Measurements from ENCODE around the gene CEP112.
"Not testable (repeated sequence)": the region's sequence is repeated elsewhere in the genome, so short reads cannot be mapped to it uniquely, and the experiment has no call there.

The CEP112 gene

GRCh38 chr17:65868881-65869280 is 323.1 kb downstream of the CEP112 start:
- FAIRE-seq = no peak

- no peak for FAIRE-seq
These were observed 324.9 kb downstream of the CEP112 start for GRCh38 chr17:65867014-65867413.

GRCh38 chr17:65865715-65866425 is 326.1 kb downstream of the CEP112 start:
- no peak for FAIRE-seq

- FAIRE-seq = no peak
These were observed 327.5 kb downstream of the CEP112 start for GRCh38 chr17:65864394-65864793.

- FAIRE-seq = no peak
These were observed 334.2 kb downstream of the CEP112 start for GRCh38 chr17:65857718-65858117.

GRCh38 chr17:65856865-65857264 is 335.1 kb downstream of the CEP112 start:
- no peak for FAIRE-seq

- FAIRE-seq = no peak
These were observed 336.3 kb downstream of the CEP112 start for GRCh38 chr17:65855675-65856074.

GRCh38 chr17:65855245-65855644 is 336.7 kb downstream of the CEP112 start:
- FAIRE-seq = no peak

- no peak for FAIRE-seq
These were observed 338.1 kb downstream of the CEP112 start for GRCh38 chr17:65853816-65854215.

- FAIRE-seq = no peak
These were observed 339.0 kb downstream of the CEP112 start for GRCh38 chr17:65852911-65853310.

- FAIRE-seq = no peak
These were observed 339.8 kb downstream of the CEP112 start for GRCh38 chr17:65851965-65852736.

- FAIRE-seq = no peak
These were observed 341.4 kb downstream of the CEP112 start for GRCh38 chr17:65850486-65850885.

GRCh38 chr17:65848751-65849150 is 343.2 kb downstream of the CEP112 start:
- no peak for FAIRE-seq

GRCh38 chr17:65841089-65841488 is 350.8 kb downstream of the CEP112 start:
- FAIRE-seq = no peak

GRCh38 chr17:65837232-65837631 is 354.7 kb downstream of the CEP112 start:
- FAIRE-seq = not testable (repeated sequence)

- FAIRE-seq = no peak
These were observed 358.7 kb downstream of the CEP112 start for GRCh38 chr17:65833214-65833613.

- FAIRE-seq = no peak
These were observed 361.6 kb downstream of the CEP112 start for GRCh38 chr17:65830356-65830755.

- FAIRE-seq = not testable (repeated sequence)
These were observed 365.4 kb downstream of the CEP112 start for GRCh38 chr17:65826577-65826976.

- no peak for FAIRE-seq
These were observed 367.0 kb downstream of the CEP112 start for GRCh38 chr17:65824901-65825300.

GRCh38 chr17:65823713-65824112 is 368.2 kb downstream of the CEP112 start:
- no peak for FAIRE-seq

- no peak for FAIRE-seq
These were observed 371.1 kb downstream of the CEP112 start for GRCh38 chr17:65820811-65821210.

- no peak for FAIRE-seq
These were observed 371.6 kb downstream of the CEP112 start for GRCh38 chr17:65820306-65820705.

GRCh38 chr17:65819810-65820209 is 372.1 kb downstream of the CEP112 start:
- FAIRE-seq = no peak

GRCh38 chr17:65817951-65818350 is 374.0 kb downstream of the CEP112 start:
- FAIRE-seq = no peak
